HG03095 (cell line): ENCODE data around the gene DPP4.

Source experiments
- ATAC-seq: cut with Tn5 transposase; IDR thresholded peaks from one replicate; pipeline ENCODE4 v1.9.1; 2021; ENCODE audit warnings: moderate library complexity; ENCODE audit not compliant: unreplicated experiment

DPP4 gene

GRCh38 chr2:162073888-162074631 is at the start of gene DPP4:
DPP4 (minus strand) TSS chr2:162074215; CDS start chr2:162073981, 234 bp downstream.
- peak; percentile 89 for ATAC-seq

- no peak for ATAC-seq
Observed at GRCh38 chr2:162118166-162119031, 44.4 kb upstream of the DPP4 start.

DNA sequence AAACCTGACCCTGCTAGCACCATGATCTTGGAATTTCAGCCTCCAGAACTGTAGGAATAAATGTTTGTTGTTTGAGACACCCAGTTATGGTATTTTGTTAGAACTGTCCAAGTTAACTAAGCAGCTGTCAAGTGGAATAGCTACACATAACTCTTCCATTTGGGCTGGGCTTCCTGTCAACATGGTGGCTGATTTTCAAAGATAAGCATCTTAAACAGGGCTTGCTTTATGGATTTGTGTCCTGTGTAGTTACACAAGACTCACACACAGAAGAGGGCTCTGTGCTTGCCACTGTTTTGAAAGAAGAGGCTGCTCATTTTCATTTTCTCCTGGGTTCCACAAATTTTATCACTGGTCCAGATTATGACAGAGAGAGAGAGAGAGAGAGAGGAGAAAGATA is 42.3 kb upstream of the DPP4 start:
- no peak for ATAC-seq

DNA sequence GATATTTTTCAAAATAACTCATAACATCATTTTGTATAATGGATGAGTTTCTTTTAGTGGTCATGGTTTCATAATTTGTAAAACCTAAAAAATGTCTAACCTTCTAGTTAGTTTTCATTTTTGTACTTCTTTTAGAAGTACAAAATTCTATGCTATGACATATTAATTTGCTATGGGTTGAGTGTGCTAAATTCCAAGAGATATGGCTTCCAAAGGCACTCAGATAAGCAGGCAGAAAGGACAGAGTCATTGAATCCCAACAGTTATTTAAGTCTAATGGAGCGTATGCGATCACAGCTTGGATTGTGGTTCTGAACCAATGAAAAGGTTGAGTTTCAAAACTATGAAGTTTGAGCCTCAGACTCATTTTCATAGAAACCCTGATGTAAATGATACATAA is 41.1 kb upstream of the DPP4 start:
- no peak for ATAC-seq

- no peak for ATAC-seq
Observed at GRCh38 chr2:162114271-162114670, 40.3 kb upstream of the DPP4 start.

- no peak for ATAC-seq
Observed at GRCh38 chr2:162113776-162114168, 39.8 kb upstream of the DPP4 start.

- ATAC-seq: no peak
Observed at GRCh38 chr2:162113088-162113775, 39.2 kb upstream of the DPP4 start.

DNA sequence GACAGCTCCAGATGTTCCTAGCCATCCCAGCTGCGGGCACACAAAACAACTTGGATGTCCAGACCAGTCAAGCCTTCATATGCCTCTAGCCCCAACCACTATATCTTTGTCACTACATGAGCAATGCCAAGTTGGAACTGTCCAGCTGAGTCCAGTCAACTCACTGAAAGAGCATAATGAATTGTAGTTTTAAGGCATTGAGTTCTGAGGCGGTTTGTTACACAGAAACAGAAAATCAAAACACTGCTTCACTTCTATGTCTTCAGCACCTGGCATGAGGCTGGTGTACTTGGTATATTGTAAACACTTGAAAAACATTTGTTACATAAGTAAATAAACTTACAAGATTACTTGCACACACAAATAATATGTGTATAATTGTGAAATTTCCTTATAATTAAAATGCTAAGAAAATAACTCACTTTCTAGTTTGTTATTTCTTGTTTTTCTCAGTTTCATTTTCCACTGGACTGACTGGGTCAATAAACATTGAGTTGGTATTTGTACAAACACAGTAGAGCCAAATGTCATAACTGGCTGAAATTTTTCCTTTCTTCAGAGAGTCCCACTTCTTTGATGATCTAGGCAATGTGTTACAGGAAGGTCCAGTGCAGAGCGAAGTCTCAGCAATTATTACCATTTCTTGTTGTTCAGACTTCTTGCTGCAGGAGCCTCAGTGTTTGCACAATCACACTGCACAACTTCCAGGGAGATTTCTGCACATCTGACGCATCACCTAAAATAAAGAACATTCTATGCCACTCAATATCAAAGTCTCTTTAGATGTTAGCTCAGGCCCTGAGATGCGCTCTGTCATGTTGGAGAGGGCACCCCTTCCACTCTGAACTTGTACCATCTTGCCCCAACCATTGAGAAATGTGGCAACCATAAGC is 38.2 kb upstream of the DPP4 start:
- no peak for ATAC-seq

DNA sequence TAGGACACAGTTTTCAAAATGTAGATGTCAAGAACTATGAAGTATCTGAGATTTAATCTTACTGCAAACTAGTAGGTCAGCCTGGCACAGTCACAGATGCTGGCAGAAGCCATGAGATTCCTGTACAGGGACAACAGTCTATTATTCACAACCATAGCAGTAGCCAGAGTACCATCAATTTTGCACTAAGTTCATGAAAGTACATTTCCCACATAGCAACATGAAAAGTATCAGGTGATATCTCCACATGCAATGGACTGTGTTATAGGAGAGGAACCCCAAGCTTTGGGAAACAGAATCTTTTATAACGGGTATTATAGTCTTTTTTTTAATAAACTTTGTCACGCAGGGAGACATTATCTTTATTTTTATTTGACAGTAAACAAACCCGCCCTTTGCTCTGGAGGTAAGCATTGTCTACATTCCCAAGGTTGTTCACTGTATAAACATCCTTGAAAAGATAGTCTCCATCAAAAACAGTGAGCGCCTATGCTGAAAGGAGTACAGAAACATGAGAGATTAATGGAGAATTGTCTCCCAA is 33.4 kb upstream of the DPP4 start:
- ATAC-seq: no peak

GRCh38 chr2:162106746-162107145 is 32.7 kb upstream of the DPP4 start:
- no peak for ATAC-seq

- no peak for ATAC-seq
Observed at GRCh38 chr2:162106146-162106551, 32.1 kb upstream of the DPP4 start.

GRCh38 chr2:162103443-162104009 is 29.5 kb upstream of the DPP4 start:
- ATAC-seq: no peak

GRCh38 chr2:162100579-162100978 is 26.6 kb upstream of the DPP4 start:
- no peak for ATAC-seq

- no peak for ATAC-seq
Observed at GRCh38 chr2:162099836-162100235, 25.8 kb upstream of the DPP4 start.

- no peak for ATAC-seq
Observed at GRCh38 chr2:162092658-162093556, 18.9 kb upstream of the DPP4 start.

DNA sequence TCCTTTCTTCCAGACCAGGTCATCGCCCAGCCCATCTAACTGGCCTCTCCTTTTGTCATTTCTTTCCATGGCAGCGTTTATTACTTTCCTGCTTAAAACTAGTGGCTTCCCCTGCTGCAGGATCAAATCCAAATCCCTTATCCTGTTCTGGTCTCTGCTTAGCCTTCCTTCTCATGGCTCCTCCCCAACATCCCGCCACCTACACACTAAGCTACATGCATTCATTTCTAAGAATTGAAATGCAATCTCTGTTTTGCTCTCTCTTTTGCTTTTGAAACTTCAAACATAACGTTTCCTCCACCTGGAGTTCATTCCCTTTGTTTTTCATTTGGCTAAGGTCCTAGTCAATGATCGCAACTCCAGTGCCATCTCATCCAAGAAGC is 18.0 kb upstream of the DPP4 start:
- ATAC-seq: no peak

DNA sequence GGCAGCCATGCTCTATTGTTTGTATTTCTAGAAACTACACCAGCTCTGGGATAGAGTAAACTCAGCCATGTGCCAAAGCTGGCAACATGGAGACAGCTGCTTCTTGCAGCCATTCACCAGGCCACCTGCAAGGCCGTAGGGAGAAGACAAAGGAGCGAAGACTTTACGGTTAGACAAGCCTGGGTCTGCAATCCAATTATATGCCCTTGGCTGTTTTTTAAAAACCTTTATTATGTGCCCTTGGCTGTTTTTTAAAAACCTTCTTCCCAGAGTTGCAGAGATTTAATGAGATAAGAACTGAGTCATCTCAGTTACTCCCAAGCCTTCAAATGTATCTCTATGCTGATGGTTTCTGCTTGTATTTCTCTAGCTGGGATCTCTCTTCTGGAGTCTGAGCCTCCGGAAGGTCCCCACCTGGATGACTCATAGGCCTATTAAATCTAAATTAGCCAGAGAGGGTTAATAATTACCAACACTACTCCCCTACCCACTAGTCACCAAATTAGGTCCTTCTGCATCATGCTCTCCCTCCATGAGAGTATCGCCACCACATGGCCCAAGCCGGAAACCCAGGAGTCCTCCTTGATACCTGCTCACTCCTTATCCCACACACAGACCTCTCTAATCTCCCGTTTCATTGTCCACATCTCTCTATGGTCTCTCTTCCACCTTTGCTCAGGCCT is 17.5 kb upstream of the DPP4 start:
- no peak for ATAC-seq

DNA sequence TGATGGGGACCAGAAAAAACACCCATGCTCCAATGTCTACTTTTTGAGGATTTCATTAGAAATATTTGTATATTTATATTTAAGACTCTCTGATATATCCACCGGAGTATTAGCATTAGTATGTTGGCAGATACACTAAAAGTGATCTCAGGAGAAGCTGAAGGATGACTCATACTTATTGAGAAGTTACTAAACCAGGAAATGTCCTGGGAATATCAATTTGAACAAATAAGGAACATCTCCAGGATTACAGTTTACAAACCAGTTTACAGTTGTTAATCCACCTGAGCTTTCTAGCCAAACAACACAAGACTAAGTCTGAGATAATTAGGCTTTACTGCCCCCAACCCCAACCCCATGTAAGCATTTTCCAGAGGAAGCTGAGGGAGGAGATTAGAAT is 16.1 kb upstream of the DPP4 start:
- no peak for ATAC-seq
